Cardiac ventricle fibroblast (primary cell): ENCODE results near the gene IFNK. TPM values are rescaled to one million over a fixed set of nuclear protein-coding genes. Genes with fewer than 3 reads are reported as not detected.

Source experiments
- total RNA-seq: library from RNA; depleted of rRNA; stranded (reverse); fragments of >200 nt; gene quantifications from 2 replicates; pipeline ENCODE4 v1.2.3, GENCODE V29; 2015

The IFNK gene, protein sequence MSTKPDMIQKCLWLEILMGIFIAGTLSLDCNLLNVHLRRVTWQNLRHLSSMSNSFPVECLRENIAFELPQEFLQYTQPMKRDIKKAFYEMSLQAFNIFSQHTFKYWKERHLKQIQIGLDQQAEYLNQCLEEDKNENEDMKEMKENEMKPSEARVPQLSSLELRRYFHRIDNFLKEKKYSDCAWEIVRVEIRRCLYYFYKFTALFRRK
- total RNA-seq: not detected in 2 replicates

GRCh38 chr9:27524236-27524635, at the start of gene IFNK:
Gene IFNK (plus strand): TSS chr9:27524290. CDS start chr9:27524337, 47 bp downstream.

DNA sequence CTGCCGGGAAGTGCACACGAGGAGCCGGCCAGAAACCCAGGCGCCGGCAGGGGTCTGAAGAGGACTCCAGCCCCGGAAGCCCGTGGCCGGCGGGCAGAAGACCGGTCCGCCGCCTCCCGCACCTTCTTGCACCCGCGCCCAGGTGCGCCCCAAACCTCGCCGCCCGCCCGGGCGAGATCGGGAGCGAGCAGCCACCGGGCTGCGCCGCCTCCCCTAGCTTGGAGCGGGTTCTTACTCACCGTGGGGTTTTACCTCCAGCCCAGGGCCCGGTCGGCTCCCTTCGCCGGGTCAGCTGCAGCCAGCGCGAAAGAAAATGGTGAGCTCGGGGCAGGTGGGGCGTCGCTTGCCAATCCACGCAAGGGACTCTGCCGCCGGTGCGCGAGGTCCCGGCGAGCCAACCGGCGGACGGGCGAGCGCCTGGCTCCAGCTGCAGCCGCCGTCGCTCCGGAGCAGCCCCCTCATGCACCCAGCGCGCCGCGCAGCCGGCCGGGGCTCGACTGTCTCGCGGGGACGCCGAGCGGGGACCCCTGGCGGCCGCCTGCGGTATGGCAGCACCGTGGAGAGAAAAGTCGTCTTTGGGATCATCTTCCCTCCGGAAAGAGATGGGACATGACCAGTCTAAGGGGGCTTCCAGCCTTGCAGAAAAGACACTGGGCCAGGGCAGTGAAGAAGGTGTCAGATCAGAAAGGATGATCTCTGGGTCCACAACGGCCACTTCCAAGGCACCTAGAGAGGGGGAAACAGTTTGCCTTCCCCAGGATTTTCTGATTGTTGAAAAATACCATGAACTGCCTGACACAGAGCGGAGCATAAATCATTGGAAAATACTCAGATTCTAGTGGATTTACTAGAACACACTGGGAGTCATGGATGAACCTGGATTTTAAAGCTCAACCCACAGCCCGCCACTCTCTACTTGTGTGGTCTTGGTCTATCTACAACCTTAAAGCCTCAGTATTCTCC, 5.5 kb downstream of the IFNK start, which contains the start of gene MOB3B:
TSS of gene MOB3B (minus strand) at position 499 of the 963 bp plus-strand sequence. CDS start 74,264 bp downstream, outside the sequence.

DNA sequence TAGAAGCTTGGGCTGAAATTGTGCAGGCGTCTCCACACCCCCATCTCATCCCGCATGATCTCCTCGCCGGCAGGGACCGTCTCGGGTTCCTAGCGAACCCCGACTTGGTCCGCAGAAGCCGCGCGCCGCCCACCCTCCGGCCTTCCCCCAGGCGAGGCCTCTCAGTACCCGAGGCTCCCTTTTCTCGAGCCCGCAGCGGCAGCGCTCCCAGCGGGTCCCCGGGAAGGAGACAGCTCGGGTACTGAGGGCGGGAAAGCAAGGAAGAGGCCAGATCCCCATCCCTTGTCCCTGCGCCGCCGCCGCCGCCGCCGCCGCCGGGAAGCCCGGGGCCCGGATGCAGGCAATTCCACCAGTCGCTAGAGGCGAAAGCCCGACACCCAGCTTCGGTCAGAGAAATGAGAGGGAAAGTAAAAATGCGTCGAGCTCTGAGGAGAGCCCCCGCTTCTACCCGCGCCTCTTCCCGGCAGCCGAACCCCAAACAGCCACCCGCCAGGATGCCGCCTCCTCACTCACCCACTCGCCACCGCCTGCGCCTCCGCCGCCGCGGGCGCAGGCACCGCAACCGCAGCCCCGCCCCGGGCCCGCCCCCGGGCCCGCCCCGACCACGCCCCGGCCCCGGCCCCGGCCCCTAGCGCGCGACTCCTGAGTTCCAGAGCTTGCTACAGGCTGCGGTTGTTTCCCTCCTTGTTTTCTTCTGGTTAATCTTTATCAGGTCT, 49.0 kb downstream of the IFNK start, which contains the start of gene C9orf72:
TSS of gene C9orf72 (minus strand) at position 564 of the 716 bp plus-strand sequence. CDS start 6,361 bp downstream, outside the sequence.

Other genes starting within 250 kb of the IFNK start
- not detected in 2 replicates for gene EQTN, start 227.1 kb upstream of the IFNK start, total RNA-seq
- 0.06 and 0.15 TPM in 2 replicates for gene MOB3B, start 5.5 kb downstream of the IFNK start, total RNA-seq
- 2.4 and 2.5 TPM in 2 replicates for gene C9orf72, start 49.2 kb downstream of the IFNK start, total RNA-seq